Activated naive CD8-positive, alpha-beta T cell treated with anti-CD3 and anti-CD28 coated beads, Interleukin-2, amount 10 ng/mL, durations not matched to agents 7 days and 5 days (primary cell): ENCODE measurements around the gene SYCE3. TPM values are rescaled to one million over a fixed set of nuclear protein-coding genes. Genes with fewer than 3 reads are reported as not detected.
A peak's percentile ranks its signal among the peaks of the same experiment; 100 is the strongest.
"Not testable (repeated sequence)": the region's sequence is repeated elsewhere in the genome, so short reads cannot be mapped to it uniquely, and the experiment has no call there.

Experiments
- ATAC-seq: fragments of 150-1000 bp; cut with Tn5 transposase; one replicate; pipeline ENCODE4 v1.10.0; 2021; ENCODE audit warnings: low read depth, moderate library complexity
- POLR2A ChIA-PET: fragments of 350-600 bp; sonication (Branson Sonifier 250); formaldehyde crosslinking; loops from one replicate; lab custom pipeline; 2021; ENCODE audit warnings: antibody characterized with exemption; lab: Charles Lee
- DNase-seq: peaks from one replicate; pipeline ENCODE4 v3.0.0; 2021
- H3K27ac Mint-ChIP-seq: one replicate; pipeline ENCODE4 v1.8.0; 2022; ENCODE audit warnings: mild to moderate bottlenecking, mixed read lengths
- H3K27me3 Mint-ChIP-seq: one replicate; pipeline ENCODE4 v1.8.0; 2022; ENCODE audit warnings: mild to moderate bottlenecking, moderate library complexity, mixed read lengths
- H3K36me3 Mint-ChIP-seq: one replicate; pipeline ENCODE4 v1.8.0; 2021; ENCODE audit warnings: mild to moderate bottlenecking, mixed read lengths
- H3K4me1 Mint-ChIP-seq: one replicate; pipeline ENCODE4 v1.8.0; 2021; ENCODE audit warnings: mixed read lengths
- H3K4me3 Mint-ChIP-seq: one replicate; pipeline ENCODE4 v1.8.0; 2022; ENCODE audit warnings: mild to moderate bottlenecking, moderate library complexity, mixed read lengths
- H3K9me3 Mint-ChIP-seq: one replicate; pipeline ENCODE4 v1.8.0; 2021; ENCODE audit warnings: mixed read lengths
- total RNA-seq, 2 experiments: library from RNA; stranded (reverse); gene quantifications; one replicate each; pipeline ENCODE4 v1.2.3, GENCODE V29; 2021

The SYCE3 gene
- total RNA-seq, result 1 to 10 TPM in 1 of 2 experiments, under 1 TPM in 1; 0.79 to 1.1 TPM

GRCh38 chr22:50562523-50563412 is at the start of gene SYCE3:
TSS of gene SYCE3 (minus strand) at chr22:50562919. CDS start at chr22:50556405, 6,514 bp downstream.
- ATAC-seq (peak; percentile 92), DNase-seq (peak; percentile 99)
- Mint-ChIP-seq H3K4me1 (peaks cover 14% of the 10 kb centered on the region), H3K36me3 (peaks cover 1% of the 10 kb centered on the region), H3K27me3 (peaks cover 17% of the 10 kb centered on the region), H3K9me3 (no peaks in the 10 kb centered on the region), H3K27ac (peak within 1 kb of the TSS; percentile 91), H3K4me3 (peak within 1 kb of the TSS; percentile 92)
- POLR2A ChIA-PET, result interaction anchor here (0.9 to 5.1 kb wide), 17 partner anchors 9 to 93 kb away, joined by 3 to 127 read pairs (median 6); partner anchors contain the start of genes CHKB, CPT1B, KLHDC7B and LMF2

GRCh38 chr22:50612168-50612527 is 49.4 kb upstream of the SYCE3 start:
- Mint-ChIP-seq H3K4me1 (peaks cover 5% of the 10 kb centered on the region), H3K4me3 (no peak overlapping the region), H3K27me3 (peaks cover 24% of the 10 kb centered on the region), H3K27ac (no peak overlapping the region), H3K9me3 (no peaks in the 10 kb centered on the region), H3K36me3 (no peaks in the 10 kb centered on the region)
- POLR2A ChIA-PET, result interaction anchor here (1.3 kb wide), 2 partner anchors 12 to 104 kb away, joined by 3 to 4 read pairs; partner anchors contain the start of genes LMF2 and NCAPH2
- no peak for ATAC-seq
- DNase-seq, result no peak

GRCh38 chr22:50611341-50612060 is 48.8 kb upstream of the SYCE3 start:
- Mint-ChIP-seq H3K27me3 (peaks cover 25% of the 10 kb centered on the region), H3K4me1 (peaks cover 5% of the 10 kb centered on the region), H3K9me3 (no peaks in the 10 kb centered on the region), H3K4me3 (no peak overlapping the region), H3K36me3 (no peaks in the 10 kb centered on the region), H3K27ac (no peak overlapping the region)
- ATAC-seq, result no peak
- POLR2A ChIA-PET, result no interaction called here
- DNase-seq, result no peak

- Mint-ChIP-seq H3K36me3 (no peaks in the 10 kb centered on the region), H3K27ac (no peak overlapping the region), H3K9me3 (no peaks in the 10 kb centered on the region), H3K27me3 (peaks cover 29% of the 10 kb centered on the region), H3K4me3 (no peak overlapping the region), H3K4me1 (peaks cover 5% of the 10 kb centered on the region)
- POLR2A ChIA-PET, result no interaction called here
- ATAC-seq, result no peak
- no peak for DNase-seq
These were observed 47.9 kb upstream of the SYCE3 start for GRCh38 chr22:50610581-50610980.

- H3K9me3 Mint-ChIP-seq, result no peaks in the 10 kb centered on the region
- DNase-seq, result no peak
- H3K27ac Mint-ChIP-seq, result no peak overlapping the region
- peaks cover 5% of the 10 kb centered on the region for H3K4me1 Mint-ChIP-seq
- no peaks in the 10 kb centered on the region for H3K36me3 Mint-ChIP-seq
- H3K27me3 Mint-ChIP-seq, result peaks cover 31% of the 10 kb centered on the region
- POLR2A ChIA-PET, result no interaction called here
- no peak overlapping the region for H3K4me3 Mint-ChIP-seq
- ATAC-seq, result no peak
These were observed 47.3 kb upstream of the SYCE3 start for GRCh38 chr22:50610041-50610451.

GRCh38 chr22:50609599-50609998 is 46.9 kb upstream of the SYCE3 start:
- Mint-ChIP-seq H3K4me3 (no peak overlapping the region), H3K4me1 (peaks cover 5% of the 10 kb centered on the region), H3K27me3 (peaks cover 32% of the 10 kb centered on the region), H3K27ac (no peak overlapping the region), H3K9me3 (no peaks in the 10 kb centered on the region), H3K36me3 (no peaks in the 10 kb centered on the region)
- DNase-seq (no peak), ATAC-seq (no peak)
- POLR2A ChIA-PET, result no interaction called here

- POLR2A ChIA-PET, result interaction anchor here (1.2 kb wide), 1 partner anchor 28 kb away, joined by 3 read pairs; no protein-coding TSS in a partner anchor
- ATAC-seq, result no peak
- peaks cover 5% of the 10 kb centered on the region for H3K4me1 Mint-ChIP-seq
- no peak overlapping the region for H3K27ac Mint-ChIP-seq
- H3K9me3 Mint-ChIP-seq, result no peaks in the 10 kb centered on the region
- peaks cover 27% of the 10 kb centered on the region for H3K27me3 Mint-ChIP-seq
- no peaks in the 10 kb centered on the region for H3K36me3 Mint-ChIP-seq
- H3K4me3 Mint-ChIP-seq, result no peak overlapping the region
- no peak for DNase-seq
These were observed 46.3 kb upstream of the SYCE3 start for GRCh38 chr22:50608996-50609395.

GRCh38 chr22:50608058-50608840 is 45.5 kb upstream of the SYCE3 start:
- not testable (repeated sequence) for H3K4me1 Mint-ChIP-seq, H3K27ac Mint-ChIP-seq, H3K36me3 Mint-ChIP-seq, H3K9me3 Mint-ChIP-seq, DNase-seq, ATAC-seq, H3K4me3 Mint-ChIP-seq
- POLR2A ChIA-PET, result interaction anchor here (1.2 kb wide), 1 partner anchor 27 kb away, joined by 3 read pairs; no protein-coding TSS in a partner anchor
- H3K27me3 Mint-ChIP-seq, result peaks cover 25% of the 10 kb centered on the region

GRCh38 chr22:50607659-50608020 is 44.9 kb upstream of the SYCE3 start:
- peaks cover 26% of the 10 kb centered on the region for H3K27me3 Mint-ChIP-seq
- no peaks in the 10 kb centered on the region for H3K9me3 Mint-ChIP-seq
- DNase-seq (no peak), ATAC-seq (no peak)
- H3K36me3 Mint-ChIP-seq, result no peaks in the 10 kb centered on the region
- H3K4me3 Mint-ChIP-seq, result no peak overlapping the region
- H3K4me1 Mint-ChIP-seq, result peaks cover 5% of the 10 kb centered on the region
- POLR2A ChIA-PET, result no interaction called here
- no peak overlapping the region for H3K27ac Mint-ChIP-seq

GRCh38 chr22:50606946-50607658 is 44.4 kb upstream of the SYCE3 start:
- H3K9me3 Mint-ChIP-seq, result no peaks in the 10 kb centered on the region
- ATAC-seq, result no peak

GRCh38 chr22:50606165-50606945 is 43.6 kb upstream of the SYCE3 start:
- peaks cover 36% of the 10 kb centered on the region for H3K27me3 Mint-ChIP-seq
- no peak overlapping the region for H3K4me3 Mint-ChIP-seq
- H3K9me3 Mint-ChIP-seq, result no peaks in the 10 kb centered on the region
- H3K27ac Mint-ChIP-seq, result no peak overlapping the region
- H3K36me3 Mint-ChIP-seq, result no peaks in the 10 kb centered on the region
- H3K4me1 Mint-ChIP-seq, result peaks cover 1% of the 10 kb centered on the region
- DNase-seq, result no peak
- POLR2A ChIA-PET, result no interaction called here
- no peak for ATAC-seq

More at GRCh38 chr22:50606946-50607658, 44.4 kb upstream of the SYCE3 start:
- Mint-ChIP-seq H3K36me3 (no peaks in the 10 kb centered on the region), H3K4me3 (no peak overlapping the region), H3K27me3 (peaks cover 32% of the 10 kb centered on the region), H3K4me1 (peaks cover under 1% of the 10 kb centered on the region), H3K27ac (no peak overlapping the region)
- DNase-seq, result no peak
- POLR2A ChIA-PET, result no interaction called here

GRCh38 chr22:50605613-50606074 is 42.9 kb upstream of the SYCE3 start:
- POLR2A ChIA-PET, result no interaction called here
- peaks cover 37% of the 10 kb centered on the region for H3K27me3 Mint-ChIP-seq

More at GRCh38 chr22:50605613-50606074, 42.9 kb upstream of the SYCE3 start:
- Mint-ChIP-seq H3K4me3 (no peak overlapping the region), H3K4me1 (peaks cover 1% of the 10 kb centered on the region), H3K27ac (no peak overlapping the region), H3K9me3 (no peaks in the 10 kb centered on the region), H3K36me3 (no peaks in the 10 kb centered on the region)
- DNase-seq (no peak), ATAC-seq (no peak)
